SH-SY5Y (cell line): ENCODE measurements around the gene BLACAT1.

Experiments used
- GATA2 ChIP-seq: IDR thresholded peaks from 2 replicates; pipeline ENCODE4 v1.6.1; 2011; ENCODE audit warnings: mild to moderate bottlenecking, low read depth, low read length
- GATA3 ChIP-seq: IDR thresholded peaks from 2 replicates; pipeline ENCODE4 v1.6.1; 2011; ENCODE audit warnings: low read depth, mild to moderate bottlenecking, low read length, moderate library complexity

- TF ChIP-seq GATA2, result no peak
- no peak for TF ChIP-seq GATA3
Measured at GRCh38 chr1:205476648-205477047, 20.8 kb upstream of the BLACAT1 start.
